ENCODE data around the gene FBXW10.
"Not testable (repeated sequence)": the region's sequence is repeated elsewhere in the genome, so short reads cannot be mapped to it uniquely, and the experiment has no call there.

Gene FBXW10

DNA sequence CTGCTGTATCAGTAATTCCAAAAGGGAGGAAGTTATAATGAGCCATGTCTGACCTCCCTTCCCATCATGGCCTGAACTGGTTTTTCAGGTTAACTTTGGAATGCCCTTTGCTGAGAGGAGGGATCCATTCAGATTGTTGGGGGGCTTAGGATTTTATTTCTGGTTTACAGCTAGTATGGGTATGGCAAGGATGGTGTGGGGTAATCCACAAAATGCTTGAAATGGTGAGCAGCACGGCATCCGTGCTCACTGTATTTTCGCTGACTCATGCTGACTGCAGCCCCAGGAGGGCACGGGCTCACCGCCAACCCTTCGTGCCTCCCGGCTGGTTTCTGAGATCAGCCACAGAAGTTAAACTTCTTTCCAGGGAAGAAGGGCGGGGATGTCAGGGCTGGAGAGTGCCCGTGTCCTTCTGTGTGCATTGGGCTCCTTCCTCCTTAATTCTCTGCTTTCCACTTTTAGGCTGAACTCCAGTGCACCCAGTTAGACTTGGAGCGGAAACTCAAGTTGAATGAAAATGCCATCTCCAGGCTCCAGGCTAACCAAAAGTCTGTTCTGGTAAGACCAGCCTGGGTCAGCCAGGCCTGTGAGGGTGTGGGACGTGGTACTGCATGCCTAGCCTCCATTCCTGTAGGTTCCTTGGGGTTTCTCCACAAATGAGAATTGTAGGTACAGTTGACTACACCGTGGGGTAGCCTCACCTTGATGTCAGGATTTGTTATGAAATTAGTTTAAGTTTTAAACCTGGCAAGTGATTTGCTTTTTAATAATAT, 21.9 kb upstream of the FBXW10 start:
- H3K4me3 ChIP-seq (ENCODE audit: low read depth in 1 of 2, low read length in 2 of 2); H3K27ac ChIP-seq (ENCODE audit: low read depth, low read length); H3K9me3 ChIP-seq (ENCODE audit: control insufficient read depth in 1 of 2, low read length in 2 of 2); H3K36me3 ChIP-seq (ENCODE audit: control insufficient read depth in 1 of 2, insufficient read depth in 2 of 2, low read length in 2 of 2); H3K9ac ChIP-seq (ENCODE audit: low read depth in 1 of 2, low read length in 2 of 2); H3K27me3 ChIP-seq (ENCODE audit: control insufficient read depth in 1 of 2, insufficient read depth in 2 of 2, low read length in 2 of 2); H3K4me1 ChIP-seq (ENCODE audit: control insufficient read depth in 1 of 2, insufficient read depth in 2 of 2, low read length in 2 of 2): not testable (repeated sequence)

GRCh38 chr17:18722612-18723011, 21.2 kb upstream of the FBXW10 start:
- H3K36me3 ChIP-seq (ENCODE audit: control insufficient read depth in 1 of 2, insufficient read depth in 2 of 2, low read length in 2 of 2); H3K4me1 ChIP-seq (ENCODE audit: control insufficient read depth in 1 of 2, insufficient read depth in 2 of 2, low read length in 2 of 2); H3K9ac ChIP-seq (ENCODE audit: low read depth in 1 of 2, low read length in 2 of 2); H3K4me3 ChIP-seq (ENCODE audit: low read depth in 1 of 2, low read length in 2 of 2); H3K27ac ChIP-seq (ENCODE audit: low read depth, low read length); H3K27me3 ChIP-seq (ENCODE audit: control insufficient read depth in 1 of 2, insufficient read depth in 2 of 2, low read length in 2 of 2); H3K9me3 ChIP-seq (ENCODE audit: control insufficient read depth in 1 of 2, low read length in 2 of 2): not testable (repeated sequence)

DNA sequence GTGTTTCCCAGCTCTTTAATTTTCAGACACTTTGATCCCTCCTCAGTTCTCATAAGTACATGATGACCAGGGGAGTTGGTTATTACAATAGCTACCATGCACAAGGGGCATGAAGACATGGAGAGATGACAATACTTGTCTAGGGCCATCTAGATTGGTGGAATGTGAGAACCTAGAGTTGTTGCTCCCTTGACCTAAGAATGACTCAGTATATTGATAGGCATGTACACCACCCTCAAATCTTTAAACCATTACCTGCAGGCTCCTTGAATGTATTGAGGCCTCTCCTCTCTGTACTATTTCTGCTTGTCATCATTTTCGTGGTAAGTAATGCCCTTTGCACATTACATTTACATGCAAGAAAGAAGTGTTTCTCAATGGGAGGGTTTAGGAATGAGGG, 20.3 kb upstream of the FBXW10 start:
- H3K4me1 ChIP-seq (ENCODE audit: control insufficient read depth in 1 of 2, insufficient read depth in 2 of 2, low read length in 2 of 2); H3K36me3 ChIP-seq (ENCODE audit: control insufficient read depth in 1 of 2, insufficient read depth in 2 of 2, low read length in 2 of 2); H3K9ac ChIP-seq (ENCODE audit: low read depth in 1 of 2, low read length in 2 of 2); H3K4me3 ChIP-seq (ENCODE audit: low read depth in 1 of 2, low read length in 2 of 2); H3K27ac ChIP-seq (ENCODE audit: low read depth, low read length); H3K9me3 ChIP-seq (ENCODE audit: control insufficient read depth in 1 of 2, low read length in 2 of 2); H3K27me3 ChIP-seq (ENCODE audit: control insufficient read depth in 1 of 2, insufficient read depth in 2 of 2, low read length in 2 of 2): not testable (repeated sequence)

DNA sequence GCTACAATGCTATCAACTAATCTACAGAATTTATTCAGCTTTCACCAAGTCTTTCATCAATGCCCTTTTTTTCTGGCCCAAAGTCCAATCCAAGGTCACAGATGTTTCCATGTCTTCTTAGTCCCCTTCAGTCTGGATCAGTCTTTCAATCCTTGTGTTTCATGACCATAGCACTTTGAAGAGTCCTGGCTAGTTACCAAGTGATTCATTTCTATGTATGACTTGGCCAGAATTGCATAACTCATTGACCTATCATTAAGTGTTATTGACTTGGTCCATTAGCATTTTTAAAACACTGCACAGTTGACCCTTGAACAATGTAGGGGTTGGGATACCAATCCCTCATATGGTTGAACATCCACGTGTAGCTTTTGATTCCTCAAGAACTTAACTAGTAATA, 11.4 kb upstream of the FBXW10 start:
- H3K36me3 ChIP-seq (ENCODE audit: control insufficient read depth in 1 of 2, insufficient read depth in 2 of 2, low read length in 2 of 2); H3K27ac ChIP-seq (ENCODE audit: low read depth, low read length); H3K4me3 ChIP-seq (ENCODE audit: low read depth in 1 of 2, low read length in 2 of 2); H3K4me1 ChIP-seq (ENCODE audit: control insufficient read depth in 1 of 2, insufficient read depth in 2 of 2, low read length in 2 of 2); H3K9me3 ChIP-seq (ENCODE audit: control insufficient read depth in 1 of 2, low read length in 2 of 2); H3K27me3 ChIP-seq (ENCODE audit: control insufficient read depth in 1 of 2, insufficient read depth in 2 of 2, low read length in 2 of 2); H3K9ac ChIP-seq (ENCODE audit: low read depth in 1 of 2, low read length in 2 of 2): not testable (repeated sequence)

- H3K27me3 ChIP-seq (ENCODE audit: control insufficient read depth in 1 of 2, insufficient read depth in 2 of 2, low read length in 2 of 2); H3K4me1 ChIP-seq (ENCODE audit: control insufficient read depth in 1 of 2, insufficient read depth in 2 of 2, low read length in 2 of 2); H3K9ac ChIP-seq (ENCODE audit: low read depth in 1 of 2, low read length in 2 of 2); H3K27ac ChIP-seq (ENCODE audit: low read depth, low read length); H3K9me3 ChIP-seq (ENCODE audit: control insufficient read depth in 1 of 2, low read length in 2 of 2); H3K36me3 ChIP-seq (ENCODE audit: control insufficient read depth in 1 of 2, insufficient read depth in 2 of 2, low read length in 2 of 2); H3K4me3 ChIP-seq (ENCODE audit: low read depth in 1 of 2, low read length in 2 of 2): not testable (repeated sequence)
Observed at GRCh38 chr17:18733350-18733749, 10.5 kb upstream of the FBXW10 start.

DNA sequence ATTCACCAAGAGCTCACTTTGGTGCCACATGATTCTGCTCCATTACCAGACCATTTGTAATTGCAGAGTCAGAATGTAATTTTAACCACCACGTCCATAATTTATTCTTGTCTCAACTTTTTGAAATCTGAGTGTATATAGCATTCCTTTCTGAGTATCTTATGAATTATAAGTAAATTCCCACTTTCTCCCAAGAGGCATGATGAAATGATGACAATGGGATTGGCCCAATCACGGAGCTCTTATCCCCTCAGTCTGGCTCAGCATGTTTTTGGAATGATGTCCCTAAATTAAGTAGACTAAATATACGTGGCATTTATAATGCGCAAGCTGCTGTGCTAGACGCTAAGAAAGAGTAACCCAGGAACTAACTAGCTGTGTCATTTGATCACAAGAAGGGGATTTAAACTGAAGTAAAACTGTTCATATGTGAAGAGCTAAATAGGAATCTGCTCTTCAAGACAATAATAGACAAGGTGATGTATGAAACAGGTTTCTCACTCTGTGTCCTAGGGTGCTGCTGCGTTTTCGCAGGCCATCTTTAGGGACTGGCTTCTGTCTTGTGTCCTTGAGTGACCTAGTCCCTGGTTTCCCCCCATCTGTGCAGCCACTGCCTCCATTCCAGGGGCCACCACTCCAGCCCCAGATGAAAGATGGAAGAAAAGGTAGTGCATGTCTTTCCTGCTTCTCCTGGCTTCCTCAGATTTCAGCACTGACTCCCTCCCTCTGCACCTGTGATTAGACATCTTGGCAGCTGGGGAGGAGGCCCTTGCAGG, 4.0 kb upstream of the FBXW10 start:
- H3K9ac ChIP-seq (ENCODE audit: low read depth in 1 of 2, low read length in 2 of 2); H3K36me3 ChIP-seq (ENCODE audit: control insufficient read depth in 1 of 2, insufficient read depth in 2 of 2, low read length in 2 of 2); H3K4me3 ChIP-seq (ENCODE audit: low read depth in 1 of 2, low read length in 2 of 2); H3K27me3 ChIP-seq (ENCODE audit: control insufficient read depth in 1 of 2, insufficient read depth in 2 of 2, low read length in 2 of 2); H3K9me3 ChIP-seq (ENCODE audit: control insufficient read depth in 1 of 2, low read length in 2 of 2); H3K27ac ChIP-seq (ENCODE audit: low read depth, low read length); H3K4me1 ChIP-seq (ENCODE audit: control insufficient read depth in 1 of 2, insufficient read depth in 2 of 2, low read length in 2 of 2): not testable (repeated sequence)

GRCh38 chr17:18741228-18741627, 2.6 kb upstream of the FBXW10 start:
- not testable (repeated sequence) for H3K9me3 ChIP-seq (ENCODE audit: control insufficient read depth in 1 of 2, low read length in 2 of 2)

GRCh38 chr17:18744726-18745125, 872 bp downstream of the FBXW10 start:
- not testable (repeated sequence) for H3K27ac ChIP-seq (ENCODE audit: low read depth, low read length); H3K9ac ChIP-seq (ENCODE audit: low read depth in 1 of 2, low read length in 2 of 2); H3K4me1 ChIP-seq (ENCODE audit: control insufficient read depth in 1 of 2, insufficient read depth in 2 of 2, low read length in 2 of 2); H3K9me3 ChIP-seq (ENCODE audit: control insufficient read depth in 1 of 2, low read length in 2 of 2); H3K4me3 ChIP-seq (ENCODE audit: low read depth in 1 of 2, low read length in 2 of 2); H3K36me3 ChIP-seq (ENCODE audit: control insufficient read depth in 1 of 2, insufficient read depth in 2 of 2, low read length in 2 of 2); H3K27me3 ChIP-seq (ENCODE audit: control insufficient read depth in 1 of 2, insufficient read depth in 2 of 2, low read length in 2 of 2)

More at GRCh38 chr17:18741228-18741627, 2.6 kb upstream of the FBXW10 start:
- H3K27ac ChIP-seq (ENCODE audit: low read depth, low read length); H3K36me3 ChIP-seq (ENCODE audit: control insufficient read depth in 1 of 2, insufficient read depth in 2 of 2, low read length in 2 of 2); H3K4me3 ChIP-seq (ENCODE audit: low read depth in 1 of 2, low read length in 2 of 2); H3K4me1 ChIP-seq (ENCODE audit: control insufficient read depth in 1 of 2, insufficient read depth in 2 of 2, low read length in 2 of 2); H3K9ac ChIP-seq (ENCODE audit: low read depth in 1 of 2, low read length in 2 of 2); H3K27me3 ChIP-seq (ENCODE audit: control insufficient read depth in 1 of 2, insufficient read depth in 2 of 2, low read length in 2 of 2): not testable (repeated sequence)

- H3K9ac ChIP-seq (ENCODE audit: low read depth in 1 of 2, low read length in 2 of 2), result not testable (repeated sequence)
Observed at GRCh38 chr17:18746551-18746950, 2.7 kb downstream of the FBXW10 start.

DNA sequence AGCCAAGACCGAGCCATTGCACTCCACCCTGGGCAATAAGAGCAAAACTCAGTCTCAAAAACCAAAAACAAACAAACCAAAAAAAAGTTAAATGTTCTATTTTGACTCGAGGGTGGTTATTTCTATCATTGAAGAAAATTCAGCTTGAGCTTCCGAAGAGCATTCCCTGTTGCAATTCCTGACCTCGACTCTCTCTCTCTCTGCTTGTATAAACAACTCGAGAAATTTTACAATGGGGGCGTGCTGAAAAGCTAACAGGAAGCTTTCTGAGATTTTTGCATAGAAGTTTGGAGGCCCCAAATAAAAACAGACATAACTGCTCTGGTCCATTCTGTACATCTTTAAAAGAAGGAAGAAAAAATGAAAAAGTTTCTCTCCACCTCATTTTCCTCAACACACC, 3.6 kb downstream of the FBXW10 start:
- H3K27me3 ChIP-seq (ENCODE audit: control insufficient read depth in 1 of 2, insufficient read depth in 2 of 2, low read length in 2 of 2); H3K9ac ChIP-seq (ENCODE audit: low read depth in 1 of 2, low read length in 2 of 2); H3K9me3 ChIP-seq (ENCODE audit: control insufficient read depth in 1 of 2, low read length in 2 of 2); H3K27ac ChIP-seq (ENCODE audit: low read depth, low read length); H3K36me3 ChIP-seq (ENCODE audit: control insufficient read depth in 1 of 2, insufficient read depth in 2 of 2, low read length in 2 of 2); H3K4me3 ChIP-seq (ENCODE audit: low read depth in 1 of 2, low read length in 2 of 2); H3K4me1 ChIP-seq (ENCODE audit: control insufficient read depth in 1 of 2, insufficient read depth in 2 of 2, low read length in 2 of 2): not testable (repeated sequence)

More at GRCh38 chr17:18746551-18746950, 2.7 kb downstream of the FBXW10 start:
- H3K4me3 ChIP-seq (ENCODE audit: low read depth in 1 of 2, low read length in 2 of 2); H3K27ac ChIP-seq (ENCODE audit: low read depth, low read length); H3K27me3 ChIP-seq (ENCODE audit: control insufficient read depth in 1 of 2, insufficient read depth in 2 of 2, low read length in 2 of 2); H3K9me3 ChIP-seq (ENCODE audit: control insufficient read depth in 1 of 2, low read length in 2 of 2); H3K36me3 ChIP-seq (ENCODE audit: control insufficient read depth in 1 of 2, insufficient read depth in 2 of 2, low read length in 2 of 2); H3K4me1 ChIP-seq (ENCODE audit: control insufficient read depth in 1 of 2, insufficient read depth in 2 of 2, low read length in 2 of 2): not testable (repeated sequence)

All from duodenal mucosa (tissue), 2 donors.